ENCODE measurements around the gene CLEC16A.

DNA sequence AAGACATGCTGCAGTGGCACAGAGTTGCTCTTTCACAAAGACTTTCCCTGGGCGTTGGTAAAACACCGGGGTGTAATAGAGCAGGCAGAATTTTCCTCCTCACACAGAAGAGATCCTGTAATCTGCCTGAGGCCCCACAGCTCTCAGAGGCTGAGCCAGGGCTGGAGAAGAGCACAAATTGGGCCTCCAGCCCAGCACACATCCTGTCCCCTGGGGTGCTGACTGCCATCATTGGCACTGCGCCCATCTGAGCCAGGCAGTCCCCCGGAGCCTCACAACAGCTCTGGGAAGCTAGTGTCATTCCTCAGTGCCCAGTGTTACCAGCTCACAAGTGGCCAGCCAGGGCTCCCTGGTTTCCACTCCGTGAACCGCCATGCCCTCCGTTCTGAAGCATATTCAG, 192.2 kb downstream of the CLEC16A start:
- TF ChIP-seq, protein P1, sequence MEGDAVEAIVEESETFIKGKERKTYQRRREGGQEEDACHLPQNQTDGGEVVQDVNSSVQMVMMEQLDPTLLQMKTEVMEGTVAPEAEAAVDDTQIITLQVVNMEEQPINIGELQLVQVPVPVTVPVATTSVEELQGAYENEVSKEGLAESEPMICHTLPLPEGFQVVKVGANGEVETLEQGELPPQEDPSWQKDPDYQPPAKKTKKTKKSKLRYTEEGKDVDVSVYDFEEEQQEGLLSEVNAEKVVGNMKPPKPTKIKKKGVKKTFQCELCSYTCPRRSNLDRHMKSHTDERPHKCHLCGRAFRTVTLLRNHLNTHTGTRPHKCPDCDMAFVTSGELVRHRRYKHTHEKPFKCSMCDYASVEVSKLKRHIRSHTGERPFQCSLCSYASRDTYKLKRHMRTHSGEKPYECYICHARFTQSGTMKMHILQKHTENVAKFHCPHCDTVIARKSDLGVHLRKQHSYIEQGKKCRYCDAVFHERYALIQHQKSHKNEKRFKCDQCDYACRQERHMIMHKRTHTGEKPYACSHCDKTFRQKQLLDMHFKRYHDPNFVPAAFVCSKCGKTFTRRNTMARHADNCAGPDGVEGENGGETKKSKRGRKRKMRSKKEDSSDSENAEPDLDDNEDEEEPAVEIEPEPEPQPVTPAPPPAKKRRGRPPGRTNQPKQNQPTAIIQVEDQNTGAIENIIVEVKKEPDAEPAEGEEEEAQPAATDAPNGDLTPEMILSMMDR (IDR thresholded peaks at IDR 0.05), result no peak
- no peak for TF ChIP-seq EP300 (IDR thresholded peaks at IDR 0.05)

Data from gastroesophageal sphincter (tissue), 3 donors.